Duodenal mucosa (tissue), 2 donors: ENCODE results near the gene FBXW8.

Experiments
- H3K27ac ChIP-seq: one replicate; pipeline ENCODE4 v1.7.0; 2013; ENCODE audit warnings: low read depth, low read length
- H3K27me3 ChIP-seq, 2 donors: one replicate each; pipeline ENCODE4 v1.7.0; 2013; ENCODE audit warnings: low read length in 2 of 2, control low read depth in 1 of 2; ENCODE audit not compliant: insufficient read depth in 2 of 2, control insufficient read depth in 1 of 2
- H3K36me3 ChIP-seq, 2 donors: one replicate each; pipeline ENCODE4 v1.7.0; 2013; ENCODE audit warnings: low read length in 2 of 2, control low read depth in 1 of 2; ENCODE audit not compliant: insufficient read depth in 2 of 2, control insufficient read depth in 1 of 2
- H3K4me1 ChIP-seq, 2 donors: one replicate each; pipeline ENCODE4 v1.7.0; 2013; ENCODE audit warnings: low read length in 2 of 2, control low read depth in 1 of 2; ENCODE audit not compliant: insufficient read depth in 2 of 2, control insufficient read depth in 1 of 2
- H3K4me3 ChIP-seq, 2 donors: one replicate each; pipeline ENCODE4 v1.7.0; 2013; ENCODE audit warnings: low read length in 2 of 2, low read depth in 1 of 2
- H3K9ac ChIP-seq, 2 donors: one replicate each; pipeline ENCODE4 v1.7.0; 2013; ENCODE audit warnings: low read length in 2 of 2, low read depth in 1 of 2
- H3K9me3 ChIP-seq, 2 donors: one replicate each; pipeline ENCODE4 v1.7.0; 2013; ENCODE audit warnings: low read length in 2 of 2, control low read depth in 1 of 2; ENCODE audit not compliant: control insufficient read depth in 1 of 2

FBXW8 gene

GRCh38 chr12:117020536-117021220, 109.9 kb downstream of the FBXW8 start:
- H3K9me3 ChIP-seq: peaks cover 0 to 2% of the 10 kb centered on the region in 2 donors

GRCh38 chr12:117022465-117022864, 111.7 kb downstream of the FBXW8 start:
- Histone ChIP-seq H3K27ac (no peak overlapping the region), H3K36me3 (peaks cover 18 to 60% of the 10 kb centered on the region in 2 donors), H3K9me3 (no peaks in the 10 kb centered on the region), H3K4me3 (no peak overlapping the region), H3K4me1 (peaks cover 0 to 4% of the 10 kb centered on the region in 2 donors), H3K9ac (no peak overlapping the region), H3K27me3 (no peaks in the 10 kb centered on the region)

More at GRCh38 chr12:117020536-117021220, 109.9 kb downstream of the FBXW8 start:
- H3K27ac ChIP-seq: no peak overlapping the region
- peaks cover 0 to 2% of the 10 kb centered on the region in 2 donors for H3K4me1 ChIP-seq
- H3K36me3 ChIP-seq: peaks cover 17 to 49% of the 10 kb centered on the region in 2 donors
- no peaks in the 10 kb centered on the region for H3K27me3 ChIP-seq
- H3K9ac ChIP-seq: no peak overlapping the region
- no peak overlapping the region for H3K4me3 ChIP-seq

GRCh38 chr12:117023998-117024960, 113.5 kb downstream of the FBXW8 start:
- H3K4me1 ChIP-seq: peaks cover 0 to 4% of the 10 kb centered on the region in 2 donors
- no peak overlapping the region for H3K4me3 ChIP-seq
- no peak overlapping the region for H3K27ac ChIP-seq
- no peaks in the 10 kb centered on the region for H3K27me3 ChIP-seq
- no peak overlapping the region for H3K9ac ChIP-seq
- H3K36me3 ChIP-seq: peaks cover 25 to 71% of the 10 kb centered on the region in 2 donors
- no peaks in the 10 kb centered on the region for H3K9me3 ChIP-seq

GRCh38 chr12:117024961-117025480, 114.3 kb downstream of the FBXW8 start:
- no peaks in the 10 kb centered on the region for H3K9me3 ChIP-seq
- peaks cover 30 to 75% of the 10 kb centered on the region in 2 donors for H3K36me3 ChIP-seq
- H3K9ac ChIP-seq: no peak overlapping the region
- H3K27me3 ChIP-seq: no peaks in the 10 kb centered on the region
- H3K4me3 ChIP-seq: no peak overlapping the region
- H3K4me1 ChIP-seq: peaks cover 0 to 4% of the 10 kb centered on the region in 2 donors
- H3K27ac ChIP-seq: no peak overlapping the region

GRCh38 chr12:117025481-117026151, 114.9 kb downstream of the FBXW8 start:
- Histone ChIP-seq H3K4me1 (peaks cover 0 to 4% of the 10 kb centered on the region in 2 donors), H3K9me3 (no peaks in the 10 kb centered on the region), H3K4me3 (no peak overlapping the region), H3K27ac (no peak overlapping the region), H3K36me3 (peaks cover 32 to 74% of the 10 kb centered on the region in 2 donors), H3K9ac (no peak overlapping the region), H3K27me3 (no peaks in the 10 kb centered on the region)

- Histone ChIP-seq H3K4me3 (no peak overlapping the region), H3K9me3 (no peaks in the 10 kb centered on the region), H3K4me1 (peaks cover 0 to 4% of the 10 kb centered on the region in 2 donors), H3K27ac (no peak overlapping the region), H3K27me3 (no peaks in the 10 kb centered on the region), H3K9ac (no peak overlapping the region), H3K36me3 (peaks cover 32 to 69% of the 10 kb centered on the region in 2 donors)
Observed at GRCh38 chr12:117026343-117026742, 115.6 kb downstream of the FBXW8 start.

- peaks cover 0 to 4% of the 10 kb centered on the region in 2 donors for H3K4me1 ChIP-seq
- H3K27ac ChIP-seq: no peak overlapping the region
- no peak overlapping the region for H3K9ac ChIP-seq
- peaks cover 32 to 69% of the 10 kb centered on the region in 2 donors for H3K36me3 ChIP-seq
- H3K27me3 ChIP-seq: no peaks in the 10 kb centered on the region
- H3K4me3 ChIP-seq: no peak overlapping the region
- no peaks in the 10 kb centered on the region for H3K9me3 ChIP-seq
Observed at GRCh38 chr12:117026921-117027250, 116.1 kb downstream of the FBXW8 start.

- peaks cover 0 to under 1% of the 10 kb centered on the region in 2 donors for H3K27me3 ChIP-seq
- no peak overlapping the region for H3K27ac ChIP-seq
- H3K4me3 ChIP-seq: no peak overlapping the region
- H3K9me3 ChIP-seq: no peaks in the 10 kb centered on the region
- H3K4me1 ChIP-seq: peaks cover 0 to 4% of the 10 kb centered on the region in 2 donors
- no peak overlapping the region for H3K9ac ChIP-seq
- peaks cover 32 to 67% of the 10 kb centered on the region in 2 donors for H3K36me3 ChIP-seq
Observed at GRCh38 chr12:117027251-117028086, 116.7 kb downstream of the FBXW8 start.

GRCh38 chr12:117028254-117028653, 117.5 kb downstream of the FBXW8 start:
- Histone ChIP-seq H3K9ac (no peak overlapping the region), H3K4me3 (no peak overlapping the region), H3K27me3 (peaks cover 0 to 8% of the 10 kb centered on the region in 2 donors), H3K4me1 (peaks cover 0 to 4% of the 10 kb centered on the region in 2 donors), H3K9me3 (no peaks in the 10 kb centered on the region), H3K27ac (no peak overlapping the region), H3K36me3 (peaks cover 32 to 60% of the 10 kb centered on the region in 2 donors)
